Measurements from ENCODE around the gene LRP2BP.
"Not testable (repeated sequence)": the region's sequence is repeated elsewhere in the genome, so short reads cannot be mapped to it uniquely, and the experiment has no call there.

LRP2BP gene

GRCh38 chr4:185394568-185395237 is 1.0 kb downstream of the LRP2BP start:
- DNase-seq: no peak

- no peak for DNase-seq
Measured at GRCh38 chr4:185392156-185392555, 3.6 kb downstream of the LRP2BP start.

GRCh38 chr4:185390941-185391340 is 4.8 kb downstream of the LRP2BP start:
- no peak for DNase-seq

DNA sequence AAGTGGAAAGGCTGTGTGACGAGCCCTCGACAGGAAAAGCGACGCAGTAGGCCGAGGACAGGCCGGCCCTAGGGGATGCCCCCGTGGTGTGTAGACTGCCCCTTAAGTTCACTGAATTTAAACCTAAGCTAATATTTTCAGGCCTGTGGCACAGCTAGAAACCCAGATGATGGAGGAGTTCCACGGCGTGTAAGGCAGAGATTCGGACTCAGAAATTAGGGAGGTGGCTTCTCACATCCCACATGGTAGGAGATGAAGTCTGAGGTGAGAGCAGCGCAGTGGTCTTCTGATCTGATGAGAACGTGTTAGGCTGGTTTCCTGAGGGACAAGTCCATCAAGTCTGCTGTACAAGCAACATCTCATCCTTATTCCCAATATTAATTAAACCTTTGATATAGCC is 7.8 kb downstream of the LRP2BP start:
- DNase-seq: no peak

- no peak for DNase-seq
Measured at GRCh38 chr4:185384930-185385331, 10.8 kb downstream of the LRP2BP start.

DNA sequence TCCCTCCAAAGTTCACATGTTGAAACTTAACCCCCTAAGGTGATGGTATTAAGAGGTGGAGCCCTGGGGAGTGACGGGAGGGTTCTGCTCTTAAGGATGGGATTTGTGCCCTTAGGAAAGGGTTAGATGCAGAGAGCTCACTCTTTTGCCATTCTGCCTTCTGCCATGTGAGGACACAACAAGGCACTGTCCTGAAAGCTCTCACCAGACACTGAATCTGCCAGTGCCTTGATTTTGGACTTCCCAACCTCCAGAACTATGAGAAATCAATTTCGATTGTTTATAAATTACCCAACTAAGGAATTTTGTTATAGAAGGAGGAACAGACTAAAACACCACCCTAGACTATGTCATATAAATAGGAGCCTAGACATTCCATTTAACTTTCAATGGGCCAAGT is 11.7 kb downstream of the LRP2BP start:
- no peak for DNase-seq

DNA sequence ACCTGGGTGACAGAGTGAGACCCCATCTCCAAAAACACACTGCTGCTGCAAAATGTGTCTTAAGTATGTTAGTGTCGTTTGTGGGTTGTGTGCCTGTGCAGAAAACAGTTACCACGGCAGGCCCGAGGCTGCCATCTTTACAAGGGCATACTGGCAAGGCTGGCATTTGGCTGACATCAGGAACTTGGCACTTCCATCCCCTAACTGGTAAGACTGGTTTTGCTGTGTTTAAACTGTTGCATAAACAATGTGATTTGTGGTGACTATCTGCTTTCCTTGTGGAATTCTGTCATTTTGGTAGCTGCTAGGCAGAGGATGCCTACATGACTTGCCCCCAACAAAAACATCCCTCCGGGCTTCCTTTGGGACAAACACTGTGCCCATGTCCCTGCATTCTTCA is 12.3 kb downstream of the LRP2BP start:
- DNase-seq: no peak

DNA sequence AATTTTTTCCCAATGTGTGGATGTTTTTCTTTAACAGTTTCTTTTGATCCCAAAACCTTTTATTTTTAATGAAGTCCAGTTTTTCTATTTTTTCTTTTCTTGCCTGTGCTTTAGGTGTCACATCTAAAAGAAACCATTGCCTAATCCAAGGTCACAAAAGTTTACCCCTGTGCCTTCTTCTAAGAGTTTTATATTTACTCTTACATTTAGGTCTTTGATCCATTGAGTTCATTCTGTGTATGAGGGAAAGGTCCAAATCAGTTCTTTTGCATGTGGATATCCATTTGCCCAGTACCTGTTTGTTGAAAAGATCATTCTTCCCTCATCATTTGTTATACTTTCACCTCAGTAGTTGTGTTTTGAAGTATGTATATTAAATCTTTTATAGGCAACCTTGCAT is 13.0 kb downstream of the LRP2BP start:
- no peak for DNase-seq

DNA sequence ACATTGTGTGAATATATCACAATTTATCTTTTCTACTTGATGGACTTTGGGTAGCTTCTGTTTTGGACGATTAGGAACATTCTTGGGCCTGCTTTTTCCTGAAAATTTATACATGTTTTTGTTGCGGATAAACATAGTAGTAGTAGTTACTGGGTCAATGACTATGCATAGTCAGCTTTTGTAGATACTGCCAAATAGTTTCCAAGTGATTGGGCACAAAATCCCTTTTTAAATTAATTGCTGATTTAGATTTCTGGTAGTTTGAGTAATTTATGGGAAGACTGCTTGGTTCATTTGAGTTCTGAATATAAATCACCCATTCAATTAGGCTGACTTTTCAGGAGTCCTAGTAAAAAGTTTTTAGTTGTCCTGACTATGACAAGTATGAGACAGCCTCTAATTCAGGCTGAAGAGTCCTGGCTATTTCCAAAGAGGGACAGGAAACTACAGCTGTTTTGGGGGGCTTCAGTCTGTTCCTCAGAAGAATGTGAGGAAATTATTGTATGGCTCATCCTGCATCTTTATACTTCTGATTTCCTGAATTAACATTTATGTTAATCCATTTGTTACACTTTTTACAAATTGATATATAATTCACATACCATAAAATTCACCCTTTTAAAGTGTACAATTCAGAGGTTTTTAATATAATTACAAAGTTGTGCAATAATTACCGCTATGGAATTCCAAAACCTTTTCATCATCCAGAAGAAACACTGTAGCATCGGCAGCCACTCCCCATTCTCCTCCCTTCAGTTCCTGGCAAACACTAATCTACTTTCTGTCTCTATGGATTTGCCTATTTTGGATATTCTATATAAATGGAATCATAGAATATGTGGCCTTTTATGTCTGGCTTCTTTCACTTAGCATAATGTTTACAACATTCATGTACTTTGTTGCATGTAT is 14.2 kb downstream of the LRP2BP start:
- no peak for DNase-seq

DNA sequence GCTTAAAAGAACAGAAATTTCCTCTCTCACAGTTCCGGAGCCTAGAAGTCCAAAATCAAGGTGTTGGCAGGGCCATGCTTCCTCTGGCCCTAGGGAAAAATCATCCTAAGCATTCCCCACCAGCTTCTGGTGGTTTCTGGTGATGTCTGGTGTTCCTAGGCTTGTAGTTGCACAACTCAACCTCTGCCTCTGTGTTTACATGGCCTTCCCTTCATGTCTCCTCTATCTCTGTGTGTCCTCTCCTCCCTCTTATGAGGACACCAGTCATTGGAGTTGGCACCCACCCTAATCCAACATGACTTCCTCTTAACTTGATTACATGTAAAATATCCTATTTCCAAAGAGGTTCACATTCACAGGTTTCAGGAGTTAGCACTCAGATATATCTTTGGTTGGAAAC is 15.4 kb downstream of the LRP2BP start:
- DNase-seq: no peak

- DNase-seq: no peak
Measured at GRCh38 chr4:185379326-185380295, 16.1 kb downstream of the LRP2BP start.

DNA sequence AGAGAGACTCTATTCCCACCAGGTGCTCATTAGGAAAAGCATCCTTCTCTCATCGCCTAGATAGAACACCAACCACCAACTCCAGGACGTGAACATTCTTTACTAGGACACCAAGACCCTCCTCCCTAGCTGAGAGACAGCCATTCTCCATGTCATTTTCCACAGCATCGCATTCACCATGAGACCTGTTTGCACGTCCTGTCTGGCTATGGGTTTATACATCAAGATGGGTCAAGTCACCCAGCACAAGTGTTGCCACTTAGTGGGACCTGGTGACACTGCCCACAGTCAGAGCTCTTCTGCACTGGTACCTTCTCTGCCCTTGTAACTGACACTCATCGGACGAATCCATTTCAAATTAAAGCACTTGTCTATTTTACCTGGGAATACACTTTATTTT is 17.5 kb downstream of the LRP2BP start:
- no peak for DNase-seq

DNA sequence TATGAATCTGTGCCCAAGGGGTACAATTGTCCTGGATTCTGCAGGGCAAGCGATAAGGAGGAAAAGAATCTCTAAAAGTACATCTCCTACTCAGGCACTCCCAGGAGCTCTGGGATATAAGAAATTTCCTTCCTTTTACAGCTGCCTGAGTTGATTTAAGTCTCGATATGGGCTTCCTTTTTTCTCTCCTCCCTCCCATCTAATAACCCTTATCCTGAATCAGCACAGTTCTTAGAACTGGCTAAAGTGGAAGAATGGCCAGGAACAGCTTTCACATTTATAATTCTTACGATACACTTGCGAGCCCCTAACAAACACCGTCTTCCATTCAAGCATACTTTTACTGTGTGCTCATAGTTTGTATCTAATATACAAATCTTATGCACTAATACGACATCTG is 21.2 kb downstream of the LRP2BP start:
- DNase-seq: no peak

DNA sequence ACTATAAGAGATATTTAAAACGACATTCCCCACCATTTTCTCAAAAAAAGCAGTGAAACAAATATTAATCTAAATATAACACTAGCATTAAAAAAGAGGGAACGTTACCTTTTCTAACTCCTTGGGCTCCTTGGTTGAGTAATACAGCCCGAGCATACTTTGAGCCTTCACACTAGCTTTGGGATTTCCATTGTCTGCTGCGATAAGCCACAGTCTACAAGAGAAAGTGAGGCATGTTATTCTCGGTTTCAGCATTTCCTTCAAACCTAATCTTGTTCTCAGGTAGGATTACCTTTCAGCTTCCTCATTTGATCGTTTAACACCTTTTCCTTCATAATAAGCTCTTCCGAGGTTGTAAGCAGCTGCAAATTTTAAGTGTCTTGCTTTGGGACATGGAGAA is 21.7 kb downstream of the LRP2BP start:
- no peak for DNase-seq

DNA sequence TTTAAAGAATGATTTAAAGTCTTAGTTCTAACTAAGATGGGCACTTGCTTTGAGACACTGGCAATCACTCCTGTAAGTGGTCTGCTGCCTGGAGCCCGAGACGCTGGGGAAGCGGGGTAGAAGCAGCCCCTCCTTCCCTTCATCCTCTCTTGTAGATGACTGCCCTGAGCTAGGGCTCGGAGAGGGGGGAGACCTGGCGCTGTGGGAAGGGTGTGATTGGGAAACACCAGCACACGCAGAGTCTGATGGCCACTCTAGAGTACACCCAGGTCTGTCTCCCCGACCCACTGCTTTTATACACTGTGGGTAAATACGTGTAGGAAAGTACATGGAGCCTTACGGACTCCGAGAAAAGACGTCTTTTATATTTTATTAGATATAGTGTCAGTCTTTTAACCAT is 24.0 kb downstream of the LRP2BP start:
- no peak for DNase-seq

DNA sequence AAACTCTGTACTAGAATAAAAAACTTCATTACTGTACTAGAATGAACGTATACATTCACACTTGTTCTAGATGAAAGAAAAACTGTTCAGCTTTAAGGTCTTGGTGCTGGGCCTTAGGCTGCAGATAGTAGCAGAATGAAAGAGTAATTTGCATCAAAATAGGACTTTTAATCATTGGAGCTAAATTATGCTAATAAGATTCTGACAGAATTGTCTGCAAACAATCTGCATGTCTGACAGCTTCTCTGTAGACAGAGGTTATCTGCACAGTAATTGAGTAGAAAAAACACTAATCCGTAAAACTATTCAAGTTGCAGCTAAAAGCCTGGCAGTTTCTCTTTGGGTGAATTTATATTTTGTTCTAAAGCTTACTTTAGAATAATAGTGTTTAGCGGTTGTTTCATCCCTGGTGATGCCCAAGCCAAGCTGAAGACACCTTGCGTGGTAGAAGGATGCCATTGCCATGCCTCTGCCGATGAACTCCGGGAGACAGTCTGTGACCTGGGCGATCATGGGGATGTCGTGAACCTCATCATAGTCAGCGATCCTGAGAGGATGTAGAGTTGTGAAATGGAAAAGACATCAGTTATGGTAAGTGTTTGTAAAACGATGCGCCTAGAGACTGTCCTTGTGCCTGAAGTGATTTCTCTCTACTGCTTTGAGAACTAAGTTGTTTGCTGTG is 25.3 kb downstream of the LRP2BP start:
- no peak for DNase-seq

DNA sequence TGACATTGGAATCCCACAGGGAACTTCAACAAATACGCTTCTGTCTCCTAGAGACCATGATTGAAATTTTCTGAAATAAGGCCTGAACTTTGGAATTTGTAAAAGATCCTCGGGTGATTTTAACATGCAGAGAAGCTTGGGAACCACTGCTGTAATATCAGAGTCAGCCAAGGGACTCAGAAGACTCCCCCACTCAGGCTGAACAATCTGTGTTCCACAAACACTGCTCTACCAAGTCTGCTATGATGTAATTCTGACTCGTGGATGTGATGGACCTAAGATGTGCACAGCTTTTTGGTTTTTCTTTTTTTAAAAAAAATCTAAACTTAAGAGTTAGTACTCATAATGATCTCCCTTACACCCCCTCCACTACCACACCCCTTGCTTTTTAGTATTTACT is 26.0 kb downstream of the LRP2BP start:
- DNase-seq: no peak

DNA sequence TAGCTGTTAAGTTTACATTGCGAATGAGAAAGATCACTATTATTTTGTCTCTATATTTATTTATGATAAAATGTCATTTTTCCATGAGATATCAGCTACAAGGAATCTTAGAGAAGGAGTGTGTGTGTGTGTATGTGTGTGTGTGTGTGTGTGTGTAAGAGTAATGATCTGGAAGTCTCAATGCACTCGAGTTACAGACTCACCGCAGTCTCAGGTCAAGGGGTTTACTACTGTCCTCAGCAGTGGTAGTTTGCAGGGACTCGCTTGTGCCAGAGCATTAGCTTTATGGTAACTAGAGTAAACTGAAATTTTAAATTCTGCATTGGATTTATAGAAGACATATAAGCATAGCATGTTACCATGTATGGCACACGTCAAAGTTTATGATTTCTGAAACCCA is 30.8 kb downstream of the LRP2BP start:
- DNase-seq: no peak

DNA sequence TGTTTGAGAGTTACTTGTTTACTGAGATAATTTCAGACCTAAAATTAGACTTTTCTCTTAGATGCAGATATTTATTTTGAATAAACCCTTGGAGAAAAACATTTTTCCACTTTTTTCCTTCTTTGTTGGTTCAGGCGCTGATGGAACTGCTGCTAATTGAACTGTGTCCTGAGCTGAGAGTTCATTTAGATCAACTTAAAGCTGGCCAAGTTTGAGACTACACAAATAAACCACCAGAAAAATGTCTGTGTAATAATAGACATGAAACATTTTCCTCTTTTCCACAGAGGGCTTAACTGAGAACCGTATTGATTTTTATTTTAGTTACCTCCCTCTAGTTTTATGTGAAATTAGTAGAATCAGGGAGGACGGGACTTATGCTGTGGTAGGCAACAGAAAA is 32.5 kb downstream of the LRP2BP start:
- DNase-seq: no peak

DNA sequence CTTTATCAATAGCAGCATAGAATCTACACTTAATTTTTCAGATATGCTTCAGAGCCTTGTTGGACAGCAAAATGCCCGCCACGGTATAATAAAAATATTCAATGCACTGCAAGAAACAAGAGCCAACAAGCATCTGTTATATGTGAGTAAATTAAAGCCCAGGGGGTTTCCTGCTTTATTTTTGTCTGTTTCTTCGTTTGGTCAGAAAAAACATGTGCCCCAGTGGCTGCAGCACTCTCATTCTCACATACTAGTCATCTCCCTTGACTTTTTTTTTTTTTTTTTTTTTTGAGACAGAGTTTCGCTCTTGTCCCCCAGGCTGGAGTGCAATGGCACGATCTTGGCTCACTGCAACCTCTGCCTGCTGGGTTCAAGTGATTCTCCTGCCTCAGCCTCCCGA is 33.2 kb downstream of the LRP2BP start:
- DNase-seq: not testable (repeated sequence)

- no peak for DNase-seq
Measured at GRCh38 chr4:185361872-185362271, 33.9 kb downstream of the LRP2BP start.

- no peak for DNase-seq
Measured at GRCh38 chr4:185359767-185360446, 35.8 kb downstream of the LRP2BP start.

Data from NCI-H1048 (cell line).